ENCODE results near the gene COPS3.

The COPS3 gene

GRCh38 chr17:17216236-17216635 lies 64.8 kb downstream of the COPS3 start:
- H3K27ac ChIP-seq = peak overlapping the region; percentile 17; the same call in 1 of the 2 replicates
- ChIA-PET CTCF (no interaction called here), POLR2A (ENCODE audit: low non-redundant PET) (no interaction called here)
- DNase-seq (ENCODE audit: low spot score) = no peak
- TF ChIP-seq CTCF (conservative IDR thresholded peaks at IDR 0.05; ENCODE audit: low read depth) = no peak

- ChIA-PET CTCF (no interaction called here), POLR2A (ENCODE audit: low non-redundant PET) (no interaction called here)
- DNase-seq (ENCODE audit: low spot score) = no peak
- TF ChIP-seq CTCF (conservative IDR thresholded peaks at IDR 0.05; ENCODE audit: low read depth) = no peak
- H3K27ac ChIP-seq = peak overlapping the region; percentile 17; the same call in 1 of the 2 replicates
Observed at GRCh38 chr17:17215575-17215974, 65.5 kb downstream of the COPS3 start.

- no peak overlapping the region for H3K27ac ChIP-seq
- no peak for TF ChIP-seq CTCF (conservative IDR thresholded peaks at IDR 0.05; ENCODE audit: low read depth)
- no peak for DNase-seq (ENCODE audit: low spot score)
- CTCF ChIA-PET = interaction anchor here (0.6 kb wide), 1 partner anchor 15 kb away, joined by 3 read pairs; no protein-coding TSS in a partner anchor
- POLR2A ChIA-PET (ENCODE audit: low non-redundant PET) = no interaction called here
Observed at GRCh38 chr17:17214646-17215436, 66.2 kb downstream of the COPS3 start.

GRCh38 chr17:17213775-17214174 lies 67.3 kb downstream of the COPS3 start:
- POLR2A ChIA-PET (ENCODE audit: low non-redundant PET) = no interaction called here
- CTCF ChIA-PET = no interaction called here
- DNase-seq (ENCODE audit: low spot score) = no peak
- H3K27ac ChIP-seq = peak overlapping the region; percentile 13
- TF ChIP-seq CTCF (conservative IDR thresholded peaks at IDR 0.05; ENCODE audit: low read depth) = no peak

GRCh38 chr17:17207998-17208397 lies 73.0 kb downstream of the COPS3 start:
- H3K27ac ChIP-seq = peak overlapping the region; percentile 87
- ChIA-PET POLR2A (ENCODE audit: low non-redundant PET) (no interaction called here), CTCF (interaction anchor here (0.7 kb wide), 1 partner anchor 13 kb away, joined by 4 read pairs; no protein-coding TSS in a partner anchor)
- DNase-seq (ENCODE audit: low spot score) = no peak
- TF ChIP-seq CTCF (conservative IDR thresholded peaks at IDR 0.05; ENCODE audit: low read depth) = no peak

- no peak for TF ChIP-seq CTCF (conservative IDR thresholded peaks at IDR 0.05; ENCODE audit: low read depth)
- POLR2A ChIA-PET (ENCODE audit: low non-redundant PET) = no interaction called here
- peak overlapping the region; percentile 87 for H3K27ac ChIP-seq
- no peak for DNase-seq (ENCODE audit: low spot score)
- CTCF ChIA-PET = no interaction called here
Observed at GRCh38 chr17:17206913-17207335, 74.1 kb downstream of the COPS3 start.
